ENCODE measurements around the gene NAV3. TPM values are rescaled to one million over a fixed set of nuclear protein-coding genes. Genes with fewer than 3 reads are reported as not detected.

The NAV3 gene
- total and polyA plus RNA-seq, 2 of the 4 experiments (the other 2 are of a cell fraction) = 25.5 to 106 TPM

DNA sequence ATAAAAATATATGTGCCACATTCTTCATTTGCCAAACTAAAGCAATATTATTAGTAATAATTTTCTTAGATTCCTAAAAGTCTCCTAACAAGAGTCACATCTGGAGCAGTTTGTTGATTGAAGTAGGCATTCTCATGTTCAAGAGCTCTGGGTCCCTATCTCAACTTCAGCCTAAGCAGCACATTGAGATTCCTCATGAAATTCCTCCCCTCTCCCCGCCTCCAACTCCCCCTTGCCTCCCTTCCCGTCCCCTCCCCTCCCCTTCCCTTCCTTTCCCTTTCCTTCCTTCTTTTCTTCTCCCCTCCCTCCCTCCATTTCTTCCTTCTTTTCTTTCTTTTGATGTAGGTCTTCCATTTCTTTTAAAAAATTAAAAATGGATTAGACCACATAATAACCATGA is 48.7 kb upstream of the NAV3 start:
- Histone ChIP-seq H2BK5ac (ENCODE audit: low read depth, low read length, poor library complexity, severe bottlenecking) (no peak overlapping the region), H4K20me1 (ENCODE audit: insufficient read depth, low read length) (no peaks in the 10 kb centered on the region), H3K36me3 (ENCODE audit: control insufficient read depth, insufficient read depth, low read length) (no peaks in the 10 kb centered on the region), H4K91ac (ENCODE audit: insufficient read depth, low read depth, low read length) (no peak overlapping the region), H2BK20ac (ENCODE audit: low read depth, low read length) (no peak overlapping the region), H3K27ac (ENCODE audit: insufficient read depth, low read length) (no peak overlapping the region), H3K9me3 (ENCODE audit: control insufficient read depth, insufficient read depth, low read length) (no peaks in the 10 kb centered on the region), H3K27me3 (ENCODE audit: control insufficient read depth, insufficient read depth, low read length) (no peaks in the 10 kb centered on the region; the same call in 1 of the 2 replicates), H3K4me2 (ENCODE audit: low read depth, low read length) (no peak overlapping the region), H3K23ac (ENCODE audit: low read depth, low read length) (no peak overlapping the region), H3K79me1 (ENCODE audit: low read depth in 1 of 2, low read length in 2 of 2) (no peaks in the 10 kb centered on the region), H2AK9ac (replicated peaks; ENCODE audit: low read depth, low read length, poor library complexity) (no peak overlapping the region), H3K56ac (ENCODE audit: extremely low read depth, insufficient read depth, low read length) (no peak overlapping the region), H2BK15ac (ENCODE audit: low read depth, low read length) (no peak overlapping the region), H2AK5ac (ENCODE audit: low read depth, low read length) (no peak overlapping the region), H2BK120ac (ENCODE audit: low read depth, low read length) (no peak overlapping the region), H3K9ac (ENCODE audit: low read depth, low read length) (no peak overlapping the region), H3K4me3 (ENCODE audit: insufficient read depth, low read depth, low read length) (no peak overlapping the region), H3K4me1 (ENCODE audit: control insufficient read depth, insufficient read depth, low read length) (no peaks in the 10 kb centered on the region), H4K5ac (ENCODE audit: low read depth, low read length) (no peak overlapping the region), H3K14ac (replicated peaks; ENCODE audit: low read depth, low read length) (no peak overlapping the region), H3K4ac (ENCODE audit: low read depth, low read length) (no peak overlapping the region), H4K8ac (ENCODE audit: low read depth in 2 of 2, low read length in 2 of 2) (no peak overlapping the region), H3K9me1 (ENCODE audit: insufficient read depth, low read length) (no peaks in the 10 kb centered on the region), H3K18ac (ENCODE audit: low read depth, low read length) (no peak overlapping the region), H2AFZ (replicated peaks; ENCODE audit: low read length, poor library complexity) (no peak overlapping the region)
- no CpG with 5 or more reads among the region's 2 CpGs for WGBS, 2 experiments (ENCODE audit: extremely low coverage in 2 of 2, insufficient read length in 1 of 2)
- no peak for DNase-seq
- no peak for ATAC-seq (ENCODE audit: low read depth)
- ChIA-PET POLR2A (ENCODE audit: unreplicated experiment) (no interaction called here), CTCF (no interaction called here)
- intact Hi-C loops (cut with micrococcal nuclease) (no loop called here), dilution Hi-C loops (cut with HindIII; ENCODE audit: low sequenced_read_pairs, unreplicated experiment) (no loop called here), in situ Hi-C loops (cut with MboI; ENCODE audit: low sequenced_read_pairs) (no loop called here)
- no peak for TF ChIP-seq MXI1 (IDR thresholded peaks at IDR 0.05; ENCODE audit: borderline replicate concordance, low read depth, low read length)
- TF ChIP-seq BHLHE40 (IDR thresholded peaks at IDR 0.05; ENCODE audit: low read depth, low read length) = no peak
- TF ChIP-seq, protein P1, sequence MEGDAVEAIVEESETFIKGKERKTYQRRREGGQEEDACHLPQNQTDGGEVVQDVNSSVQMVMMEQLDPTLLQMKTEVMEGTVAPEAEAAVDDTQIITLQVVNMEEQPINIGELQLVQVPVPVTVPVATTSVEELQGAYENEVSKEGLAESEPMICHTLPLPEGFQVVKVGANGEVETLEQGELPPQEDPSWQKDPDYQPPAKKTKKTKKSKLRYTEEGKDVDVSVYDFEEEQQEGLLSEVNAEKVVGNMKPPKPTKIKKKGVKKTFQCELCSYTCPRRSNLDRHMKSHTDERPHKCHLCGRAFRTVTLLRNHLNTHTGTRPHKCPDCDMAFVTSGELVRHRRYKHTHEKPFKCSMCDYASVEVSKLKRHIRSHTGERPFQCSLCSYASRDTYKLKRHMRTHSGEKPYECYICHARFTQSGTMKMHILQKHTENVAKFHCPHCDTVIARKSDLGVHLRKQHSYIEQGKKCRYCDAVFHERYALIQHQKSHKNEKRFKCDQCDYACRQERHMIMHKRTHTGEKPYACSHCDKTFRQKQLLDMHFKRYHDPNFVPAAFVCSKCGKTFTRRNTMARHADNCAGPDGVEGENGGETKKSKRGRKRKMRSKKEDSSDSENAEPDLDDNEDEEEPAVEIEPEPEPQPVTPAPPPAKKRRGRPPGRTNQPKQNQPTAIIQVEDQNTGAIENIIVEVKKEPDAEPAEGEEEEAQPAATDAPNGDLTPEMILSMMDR (conservative IDR thresholded peaks at IDR 0.05; ENCODE audit: low read depth, low read length) = no peak
- no peak for TF ChIP-seq CEBPB (IDR thresholded peaks at IDR 0.05; ENCODE audit: low read depth, low read length)
- no peak for TF ChIP-seq NFE2L2 (IDR thresholded peaks at IDR 0.05; ENCODE audit: low read depth, low read length)
- TF ChIP-seq RCOR1 (IDR thresholded peaks at IDR 0.05; ENCODE audit: insufficient replicate concordance, low read length) = no peak
- TF ChIP-seq RAD21 (IDR thresholded peaks at IDR 0.05; ENCODE audit: low read length) = no peak
- TF ChIP-seq CHD1 (IDR thresholded peaks at IDR 0.05; ENCODE audit: low read depth, low read length) = no peak
- TF ChIP-seq SMC3 (IDR thresholded peaks at IDR 0.05; ENCODE audit: low read depth, low read length) = no peak
- TF ChIP-seq, protein P2, sequence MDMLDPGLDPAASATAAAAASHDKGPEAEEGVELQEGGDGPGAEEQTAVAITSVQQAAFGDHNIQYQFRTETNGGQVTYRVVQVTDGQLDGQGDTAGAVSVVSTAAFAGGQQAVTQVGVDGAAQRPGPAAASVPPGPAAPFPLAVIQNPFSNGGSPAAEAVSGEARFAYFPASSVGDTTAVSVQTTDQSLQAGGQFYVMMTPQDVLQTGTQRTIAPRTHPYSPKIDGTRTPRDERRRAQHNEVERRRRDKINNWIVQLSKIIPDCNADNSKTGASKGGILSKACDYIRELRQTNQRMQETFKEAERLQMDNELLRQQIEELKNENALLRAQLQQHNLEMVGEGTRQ (IDR thresholded peaks at IDR 0.05; ENCODE audit: low read depth, low read length) = no peak
- no peak for TF ChIP-seq FOS (IDR thresholded peaks at IDR 0.05; ENCODE audit: low read depth, low read length)
- TF ChIP-seq RFX5 (IDR thresholded peaks at IDR 0.05; ENCODE audit: low read depth, low read length) = no peak
- no peak for TF ChIP-seq MAFK (IDR thresholded peaks at IDR 0.05; ENCODE audit: low read depth, low read length)
- TF ChIP-seq MAZ (IDR thresholded peaks at IDR 0.05; ENCODE audit: borderline replicate concordance, low read depth, low read length) = no peak
- TF ChIP-seq, protein P3, sequence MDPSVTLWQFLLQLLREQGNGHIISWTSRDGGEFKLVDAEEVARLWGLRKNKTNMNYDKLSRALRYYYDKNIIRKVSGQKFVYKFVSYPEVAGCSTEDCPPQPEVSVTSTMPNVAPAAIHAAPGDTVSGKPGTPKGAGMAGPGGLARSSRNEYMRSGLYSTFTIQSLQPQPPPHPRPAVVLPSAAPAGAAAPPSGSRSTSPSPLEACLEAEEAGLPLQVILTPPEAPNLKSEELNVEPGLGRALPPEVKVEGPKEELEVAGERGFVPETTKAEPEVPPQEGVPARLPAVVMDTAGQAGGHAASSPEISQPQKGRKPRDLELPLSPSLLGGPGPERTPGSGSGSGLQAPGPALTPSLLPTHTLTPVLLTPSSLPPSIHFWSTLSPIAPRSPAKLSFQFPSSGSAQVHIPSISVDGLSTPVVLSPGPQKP (IDR thresholded peaks at IDR 0.05; ENCODE audit: borderline replicate concordance, low read depth, low read length) = no peak
- TF ChIP-seq POLR2A (IDR thresholded peaks at IDR 0.05; ENCODE audit: low read depth, low read length) = no peak
- BruUV-seq (replicated peaks) = no TSS peak

All from IMR-90 (cell line).